Endothelial cell of umbilical vein (primary cell): ENCODE results near the gene HNRNPL. TPM values are rescaled to one million over a fixed set of nuclear protein-coding genes. Genes with fewer than 3 reads are reported as not detected.
"Not testable (repeated sequence)": the region's sequence is repeated elsewhere in the genome, so short reads cannot be mapped to it uniquely, and the experiment has no call there.

Experiments
- BruUV-seq: library from RNA; stranded (reverse); fragments of 400-500 nt; replicated peaks from 2 replicates; lab custom pipeline; 2021; lab: Mats Ljungman, UMichigan
- CTCF ChIA-PET: fragments of 300-600, 350-600 bp; sonication (Branson Sonifier 250); formaldehyde crosslinking; loops from one replicate; lab custom pipeline; 2021; ENCODE audit warnings: antibody characterized with exemption, inconsistent platforms; lab: Charles Lee
- POLR2A ChIA-PET: fragments of 300-600, 350-600 bp; sonication (Branson Sonifier 250); formaldehyde crosslinking; loops from one replicate; lab custom pipeline; 2021; ENCODE audit warnings: antibody characterized with exemption, inconsistent platforms; lab: Charles Lee
- DNase-seq: peaks from one replicate; pipeline ENCODE4 v3.0.0-alpha.2; 2011; ENCODE audit warnings: low read depth, low spot score
- FAIRE-seq: peaks from 2 replicates; lab custom pipeline; 2011; peaks lifted over from hg19 to GRCh38; lab: Jason Lieb, UNC
- H2AFZ ChIP-seq: 2 replicates; pipeline ENCODE4 v1.6.0; 2012; ENCODE audit warnings: low read depth, low read length, control low read depth, inconsistent platforms
- H3K27ac ChIP-seq: 2 replicates; pipeline ENCODE4 v1.5.1; 2011; ENCODE audit warnings: low read depth, mild to moderate bottlenecking, control low read depth, low read length, moderate library complexity; ENCODE audit not compliant: insufficient read depth
- H3K27me3 ChIP-seq, 2 experiments: 2 replicates each; pipeline versions ENCODE4 v1.6.0 to v1.6.1; 2011; ENCODE audit warnings: low read length in 2 of 2, mixed read lengths in 1 of 2; ENCODE audit not compliant: control insufficient read depth in 2 of 2, insufficient read depth in 2 of 2
- H3K36me3 ChIP-seq, 2 experiments: 2 replicates in 1 of 2; 3 replicates in 1 of 2; pipeline ENCODE4 v1.5.1; 2011; ENCODE audit warnings: low read length in 2 of 2, mild to moderate bottlenecking in 1 of 2, moderate library complexity in 1 of 2; ENCODE audit not compliant: control insufficient read depth in 2 of 2, insufficient read depth in 2 of 2; ENCODE audit errors: extremely low read depth in 1 of 2
- H3K4me1 ChIP-seq: 3 replicates; pipeline ENCODE4 v1.5.1; 2011; ENCODE audit warnings: mild to moderate bottlenecking, low read length; ENCODE audit not compliant: control insufficient read depth, insufficient read depth; ENCODE audit errors: extremely low read depth
- H3K4me2 ChIP-seq: 2 replicates; pipeline ENCODE4 v1.6.1; 2011; ENCODE audit warnings: low read length, control low read depth, mixed read lengths; ENCODE audit not compliant: insufficient read depth
- H3K4me3 ChIP-seq, 3 experiments: fragments of 200-600 bp in 1 of 3; sonication (generic), shearing (Covaris generic) in 1 of 3; replicated peaks in 1 of 3; 2 replicates each; pipeline ENCODE4 v1.5.1; 2011 to 2016; ENCODE audit warnings: control low read depth in 3 of 3, low read length in 3 of 3, mild to moderate bottlenecking in 2 of 3, inconsistent platforms in 1 of 3, low read depth in 1 of 3, moderate library complexity in 1 of 3; ENCODE audit not compliant: insufficient read depth in 1 of 3
- H3K79me2 ChIP-seq: 2 replicates; pipeline ENCODE4 v1.6.0; 2012; ENCODE audit warnings: low read length, inconsistent platforms; ENCODE audit not compliant: control insufficient read depth, insufficient read depth
- H3K9ac ChIP-seq: replicated peaks from 2 replicates; pipeline ENCODE3; 2011; ENCODE audit warnings: low read length, control low read depth; ENCODE audit not compliant: insufficient read depth; ENCODE audit errors: extremely low read depth
- H3K9me1 ChIP-seq: replicated peaks from 3 replicates; pipeline ENCODE4 v1.6.0; 2011; ENCODE audit warnings: mild to moderate bottlenecking, low read length; ENCODE audit not compliant: control insufficient read depth, insufficient read depth; ENCODE audit errors: extremely low read depth
- H3K9me3 ChIP-seq: replicated peaks from 2 replicates; pipeline ENCODE4 v1.5.1; 2012; ENCODE audit warnings: low read length, inconsistent platforms; ENCODE audit not compliant: control insufficient read depth, insufficient read depth
- H4K20me1 ChIP-seq: replicated peaks from 2 replicates; pipeline ENCODE3; 2011; ENCODE audit warnings: mild to moderate bottlenecking, low read length; ENCODE audit not compliant: control insufficient read depth, insufficient read depth; ENCODE audit errors: extremely low read depth
- EZH2 ChIP-seq: IDR thresholded peaks from 2 replicates; pipeline ENCODE4 v1.6.1; 2012; ENCODE audit warnings: borderline replicate concordance, low read depth, mild to moderate bottlenecking, moderate library complexity, low read length, inconsistent platforms; ENCODE audit not compliant: severe bottlenecking
- FOS ChIP-seq: IDR thresholded peaks from 2 replicates; pipeline ENCODE4 v1.6.1; 2011; ENCODE audit warnings: mild to moderate bottlenecking, low read length, moderate library complexity, borderline replicate concordance; ENCODE audit not compliant: insufficient read depth
- GATA2 ChIP-seq: IDR thresholded peaks from 2 replicates; pipeline ENCODE4 v1.7.0; 2011; ENCODE audit warnings: low read depth, mild to moderate bottlenecking, moderate library complexity, mixed read lengths, low read length; ENCODE audit not compliant: insufficient read length, insufficient read depth
- JUN ChIP-seq: IDR thresholded peaks from 2 replicates; pipeline ENCODE4 v1.6.1; 2011; ENCODE audit warnings: borderline replicate concordance, low read depth; ENCODE audit not compliant: insufficient read length, insufficient read depth
- MYC ChIP-seq: IDR thresholded peaks from one replicate; pipeline ENCODE4 v1.6.1; 2011; ENCODE audit warnings: mild to moderate bottlenecking, low read depth, low read length
- POLR2A ChIP-seq: IDR thresholded peaks from 2 replicates; pipeline ENCODE4 v1.6.1; 2012; ENCODE audit warnings: low read depth, mild to moderate bottlenecking, control low read depth, low read length
- POLR2AphosphoS5 ChIP-seq: IDR thresholded peaks from 2 replicates; pipeline ENCODE4 v1.6.1; 2012; ENCODE audit warnings: low read depth, mild to moderate bottlenecking, control low read depth, low read length, moderate library complexity; ENCODE audit not compliant: insufficient read depth
- dilution Hi-C: fragments of 300-500 bp; cut with MboI; formaldehyde crosslinking; loops from one replicate; pipeline ENCODE4 v1.15.0; 2019; ENCODE audit warnings: low sequenced_read_pairs; ENCODE audit not compliant: extremely low pct_ligation_motif_present
- intact Hi-C: fragments of 100-400 bp; cut with micrococcal nuclease; formaldehyde crosslinking; loops from one replicate; pipeline ENCODE4 v1.10.0; 2022
- polyA plus RNA-seq, 4 experiments: library from polyadenylated mRNA; depleted of rRNA in 3 of 4; stranded (reverse) in 3 of 4; unstranded in 1 of 4; fragments of >200 nt; gene quantifications; 2 replicates each; pipeline versions ENCODE4 v1.2.1 to v1.2.3, GENCODE V29; 2011 to 2012; ENCODE audit warnings: missing spikeins in 1 of 4
- total RNA-seq: library from RNA; stranded (reverse); gene quantifications from 2 replicates; pipeline ENCODE4 v1.2.3, GENCODE V29; 2021
- TF ChIP-seq, protein P1 (sequence below): IDR thresholded peaks from 2 replicates; pipeline ENCODE4 v1.6.1; 2011; ENCODE audit not compliant: insufficient read depth, insufficient read length
- TF ChIP-seq, protein P2 (sequence below), 2 donors: IDR thresholded peaks; 1 replicate in 1 of 2; 2 replicates in 1 of 2; pipeline ENCODE4 v1.5.1; 2011; ENCODE audit warnings: low read length in 2 of 2, mild to moderate bottlenecking in 2 of 2, moderate library complexity in 2 of 2, control low read depth in 1 of 2, inconsistent platforms in 1 of 2, low read depth in 1 of 2; ENCODE audit not compliant: insufficient read depth in 1 of 2; ENCODE audit errors: extremely low read depth in 1 of 2

Gene HNRNPL
- total and polyA plus RNA-seq, 2 donors (not counting 3 experiments of a cell fraction or from before 2014, with no cell fraction given) = 305 to 451 TPM

DNA sequence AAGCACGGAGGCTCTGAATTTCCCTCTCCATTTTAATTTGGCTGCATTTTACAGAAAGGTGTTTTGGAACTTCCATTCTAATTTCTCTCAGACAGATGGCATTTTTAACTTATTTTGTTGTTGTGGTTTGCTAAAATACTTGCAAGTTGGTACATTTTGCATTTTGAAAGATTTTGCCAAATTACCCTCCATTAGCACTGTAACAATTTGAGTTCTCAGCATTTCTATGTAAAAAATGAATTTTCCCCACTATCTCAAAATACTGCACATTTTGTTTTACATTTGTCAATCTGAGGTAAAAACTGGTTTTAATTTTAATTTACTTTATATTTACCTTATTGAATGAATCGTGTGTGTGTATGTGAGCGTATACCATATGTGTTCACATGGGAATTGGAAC is 7.0 kb upstream of the HNRNPL start:
- Histone ChIP-seq H3K9ac (no peak overlapping the region), H4K20me1 (no peaks in the 10 kb centered on the region), H3K9me3 (no peaks in the 10 kb centered on the region), H2AFZ (no peak overlapping the region), H3K4me3 (no peak overlapping the region), H3K4me2 (no peak overlapping the region), H3K4me1 (peaks cover 6% of the 10 kb centered on the region), H3K79me2 (no peaks in the 10 kb centered on the region), H3K9me1 (no peaks in the 10 kb centered on the region), H3K36me3 (no peaks in the 10 kb centered on the region), H3K27me3 (no peaks in the 10 kb centered on the region), H3K27ac (no peak overlapping the region)
- intact Hi-C loops (loop anchor here (10.0 kb wide), 1 partner anchor 212 kb away; the partner anchor contains the start of gene ACTN4), dilution Hi-C loops (no loop called here)
- no peak for FAIRE-seq
- ChIA-PET CTCF (no interaction called here), POLR2A (interaction anchor here (0.7 kb wide), 1 partner anchor 8 kb away, joined by 3 read pairs; no protein-coding TSS in a partner anchor)
- TF ChIP-seq EZH2 (no peak), JUN (no peak), FOS (no peak), MYC (no peak), POLR2AphosphoS5 (no peak), POLR2A (no peak), GATA2 (no peak)
- TF ChIP-seq, protein P1, sequence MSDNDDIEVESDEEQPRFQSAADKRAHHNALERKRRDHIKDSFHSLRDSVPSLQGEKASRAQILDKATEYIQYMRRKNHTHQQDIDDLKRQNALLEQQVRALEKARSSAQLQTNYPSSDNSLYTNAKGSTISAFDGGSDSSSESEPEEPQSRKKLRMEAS = no peak
- TF ChIP-seq, protein P2, sequence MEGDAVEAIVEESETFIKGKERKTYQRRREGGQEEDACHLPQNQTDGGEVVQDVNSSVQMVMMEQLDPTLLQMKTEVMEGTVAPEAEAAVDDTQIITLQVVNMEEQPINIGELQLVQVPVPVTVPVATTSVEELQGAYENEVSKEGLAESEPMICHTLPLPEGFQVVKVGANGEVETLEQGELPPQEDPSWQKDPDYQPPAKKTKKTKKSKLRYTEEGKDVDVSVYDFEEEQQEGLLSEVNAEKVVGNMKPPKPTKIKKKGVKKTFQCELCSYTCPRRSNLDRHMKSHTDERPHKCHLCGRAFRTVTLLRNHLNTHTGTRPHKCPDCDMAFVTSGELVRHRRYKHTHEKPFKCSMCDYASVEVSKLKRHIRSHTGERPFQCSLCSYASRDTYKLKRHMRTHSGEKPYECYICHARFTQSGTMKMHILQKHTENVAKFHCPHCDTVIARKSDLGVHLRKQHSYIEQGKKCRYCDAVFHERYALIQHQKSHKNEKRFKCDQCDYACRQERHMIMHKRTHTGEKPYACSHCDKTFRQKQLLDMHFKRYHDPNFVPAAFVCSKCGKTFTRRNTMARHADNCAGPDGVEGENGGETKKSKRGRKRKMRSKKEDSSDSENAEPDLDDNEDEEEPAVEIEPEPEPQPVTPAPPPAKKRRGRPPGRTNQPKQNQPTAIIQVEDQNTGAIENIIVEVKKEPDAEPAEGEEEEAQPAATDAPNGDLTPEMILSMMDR (IDR thresholded peaks at IDR 0.05; ENCODE audit: extremely low read depth in 1 of 2, insufficient read depth in 1 of 2, low read depth in 1 of 2, low read length in 2 of 2) = no peak
- no peak for DNase-seq
- BruUV-seq = no TSS peak

DNA sequence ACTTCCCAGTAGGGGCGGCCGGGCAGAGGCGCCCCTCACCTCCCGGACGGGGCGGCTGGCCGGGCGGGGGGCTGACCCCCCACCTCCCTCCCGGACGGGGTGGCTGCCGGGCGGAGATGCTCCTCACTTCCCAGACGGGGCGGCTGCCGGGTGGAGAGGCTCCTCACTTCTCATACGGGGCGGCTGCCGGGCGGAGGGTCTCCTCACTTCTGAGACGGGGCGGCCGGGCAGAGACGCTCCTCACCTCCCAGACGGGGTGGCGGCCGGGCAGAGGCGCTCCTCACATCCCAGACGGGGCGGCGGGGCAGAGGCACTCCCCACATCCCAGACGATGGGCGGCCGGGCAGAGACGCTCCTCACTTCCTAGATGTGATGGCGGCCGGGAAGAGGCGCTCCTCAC is 6.0 kb upstream of the HNRNPL start:
- H4K20me1 ChIP-seq, H3K9ac ChIP-seq, FAIRE-seq, POLR2A ChIA-PET, H3K27me3 ChIP-seq, DNase-seq, H3K4me3 ChIP-seq, BruUV-seq, H3K36me3 ChIP-seq, CTCF ChIA-PET, H3K27ac ChIP-seq, H3K9me3 ChIP-seq, H3K9me1 ChIP-seq, H3K79me2 ChIP-seq, dilution Hi-C loops, H3K4me2 ChIP-seq, H2AFZ ChIP-seq: not testable (repeated sequence)
- intact Hi-C loops = loop anchor here (10.0 kb wide), 1 partner anchor 211 kb away; the partner anchor contains the start of gene ACTN4
- peaks cover 14% of the 10 kb centered on the region for H3K4me1 ChIP-seq

DNA sequence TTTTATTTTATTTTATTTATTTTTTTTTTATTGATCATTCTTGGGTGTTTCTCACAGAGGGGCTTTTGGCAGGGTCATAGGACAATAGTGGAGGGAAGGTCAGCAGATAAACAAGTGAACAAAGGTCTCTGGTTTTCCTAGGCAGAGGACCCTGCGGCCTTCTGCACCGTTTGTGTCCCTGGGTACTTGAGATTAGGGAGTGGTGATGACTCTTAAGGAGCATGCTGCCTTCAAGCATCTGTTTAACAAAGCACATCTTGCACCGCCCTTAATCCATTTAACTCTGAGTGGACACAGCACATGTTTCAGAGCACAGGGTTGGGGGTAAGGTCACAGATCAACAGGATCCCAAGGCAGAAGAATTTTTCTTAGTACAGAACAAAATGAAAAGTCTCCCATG is 5.2 kb upstream of the HNRNPL start:
- H3K9me3 ChIP-seq, H3K9ac ChIP-seq, dilution Hi-C loops, BruUV-seq, CTCF ChIA-PET, H3K27me3 ChIP-seq, H3K36me3 ChIP-seq, H3K4me2 ChIP-seq, H4K20me1 ChIP-seq, H2AFZ ChIP-seq, POLR2A ChIA-PET, DNase-seq, FAIRE-seq, H3K9me1 ChIP-seq, H3K4me3 ChIP-seq, H3K79me2 ChIP-seq, H3K27ac ChIP-seq: not testable (repeated sequence)
- intact Hi-C loops = loop anchor here (10.0 kb wide), 1 partner anchor 210 kb away; the partner anchor contains the start of gene ACTN4
- H3K4me1 ChIP-seq = peaks cover 16% of the 10 kb centered on the region
